ENCODE results near the gene KRT78. TPM values are rescaled to one million over a fixed set of nuclear protein-coding genes. Genes with fewer than 3 reads are reported as not detected.

The KRT78 gene
- total and polyA plus RNA-seq, 8 donors: 0.73 to 98.0 (median 0.76) TPM; not detected in 5

DNA sequence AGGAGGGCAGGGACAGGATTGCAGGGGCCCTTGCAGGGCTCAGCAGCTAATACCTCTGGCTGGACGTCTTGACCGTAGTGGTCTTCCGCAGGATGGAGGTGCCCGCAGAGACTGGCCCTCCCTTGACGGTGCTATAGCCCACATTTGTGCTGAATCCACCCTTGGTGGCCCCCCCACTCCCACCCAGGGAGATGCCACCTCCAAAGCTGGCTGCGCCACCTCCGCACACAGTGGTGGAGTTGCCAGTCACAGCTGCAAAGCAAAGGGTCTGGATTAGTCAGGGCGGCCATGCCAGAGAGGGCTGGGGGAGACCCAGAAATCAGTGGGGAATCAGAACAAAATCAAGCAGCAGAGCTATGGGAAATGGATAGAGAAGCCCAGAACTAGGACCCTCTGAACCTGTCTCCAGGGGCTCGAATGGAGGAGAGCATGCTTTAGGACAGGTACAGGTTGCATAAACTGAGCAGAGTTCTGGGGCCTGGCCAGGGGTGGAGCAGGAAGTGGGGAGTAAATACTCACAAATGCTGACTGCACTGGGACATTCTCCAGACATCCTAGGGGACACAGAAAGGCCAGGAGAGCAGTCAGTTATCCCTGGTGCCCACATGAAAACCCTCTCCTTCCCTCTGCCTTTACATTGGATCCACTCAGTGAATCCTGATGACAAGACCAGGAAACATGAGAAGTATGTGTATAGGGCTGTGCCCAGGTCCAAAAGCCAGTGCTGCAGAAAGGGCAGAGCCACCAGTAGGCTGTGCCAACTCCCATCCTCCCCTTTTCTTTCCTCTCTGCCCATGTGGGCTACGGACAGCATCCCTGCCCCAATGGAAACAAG is 26.8 kb downstream of the KRT78 start:
- intact Hi-C loops (cut with DNase I; ENCODE audit: low total_unique reads): no loop called here
- no peaks in the 10 kb centered on the region for H3K36me3 ChIP-seq
- H3K27me3 ChIP-seq: peaks cover 0 to 40% (median 8%) of the 10 kb centered on the region in 3 donors
- H3K4me3 ChIP-seq: no peak overlapping the region
- 66 to 80% (median 77%) methylated on average over 6 to 10 of the region's 10 CpGs for WGBS, 5 donors
- H3K27ac ChIP-seq: no peak overlapping the region
- no peaks in the 10 kb centered on the region for H3K9me3 ChIP-seq
- DNase-seq: no peak
- no peak for TF ChIP-seq POLR2AphosphoS5 (IDR thresholded peaks at IDR 0.05)
- TF ChIP-seq EP300 (IDR thresholded peaks at IDR 0.05): no peak
- no peak for TF ChIP-seq POLR2A (IDR thresholded peaks at IDR 0.05)
- TF ChIP-seq, protein P1, sequence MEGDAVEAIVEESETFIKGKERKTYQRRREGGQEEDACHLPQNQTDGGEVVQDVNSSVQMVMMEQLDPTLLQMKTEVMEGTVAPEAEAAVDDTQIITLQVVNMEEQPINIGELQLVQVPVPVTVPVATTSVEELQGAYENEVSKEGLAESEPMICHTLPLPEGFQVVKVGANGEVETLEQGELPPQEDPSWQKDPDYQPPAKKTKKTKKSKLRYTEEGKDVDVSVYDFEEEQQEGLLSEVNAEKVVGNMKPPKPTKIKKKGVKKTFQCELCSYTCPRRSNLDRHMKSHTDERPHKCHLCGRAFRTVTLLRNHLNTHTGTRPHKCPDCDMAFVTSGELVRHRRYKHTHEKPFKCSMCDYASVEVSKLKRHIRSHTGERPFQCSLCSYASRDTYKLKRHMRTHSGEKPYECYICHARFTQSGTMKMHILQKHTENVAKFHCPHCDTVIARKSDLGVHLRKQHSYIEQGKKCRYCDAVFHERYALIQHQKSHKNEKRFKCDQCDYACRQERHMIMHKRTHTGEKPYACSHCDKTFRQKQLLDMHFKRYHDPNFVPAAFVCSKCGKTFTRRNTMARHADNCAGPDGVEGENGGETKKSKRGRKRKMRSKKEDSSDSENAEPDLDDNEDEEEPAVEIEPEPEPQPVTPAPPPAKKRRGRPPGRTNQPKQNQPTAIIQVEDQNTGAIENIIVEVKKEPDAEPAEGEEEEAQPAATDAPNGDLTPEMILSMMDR (IDR thresholded peaks at IDR 0.05): no peak
- H3K4me1 ChIP-seq: peaks cover 0 to 10% (median 0%) of the 10 kb centered on the region in 4 donors

DNA sequence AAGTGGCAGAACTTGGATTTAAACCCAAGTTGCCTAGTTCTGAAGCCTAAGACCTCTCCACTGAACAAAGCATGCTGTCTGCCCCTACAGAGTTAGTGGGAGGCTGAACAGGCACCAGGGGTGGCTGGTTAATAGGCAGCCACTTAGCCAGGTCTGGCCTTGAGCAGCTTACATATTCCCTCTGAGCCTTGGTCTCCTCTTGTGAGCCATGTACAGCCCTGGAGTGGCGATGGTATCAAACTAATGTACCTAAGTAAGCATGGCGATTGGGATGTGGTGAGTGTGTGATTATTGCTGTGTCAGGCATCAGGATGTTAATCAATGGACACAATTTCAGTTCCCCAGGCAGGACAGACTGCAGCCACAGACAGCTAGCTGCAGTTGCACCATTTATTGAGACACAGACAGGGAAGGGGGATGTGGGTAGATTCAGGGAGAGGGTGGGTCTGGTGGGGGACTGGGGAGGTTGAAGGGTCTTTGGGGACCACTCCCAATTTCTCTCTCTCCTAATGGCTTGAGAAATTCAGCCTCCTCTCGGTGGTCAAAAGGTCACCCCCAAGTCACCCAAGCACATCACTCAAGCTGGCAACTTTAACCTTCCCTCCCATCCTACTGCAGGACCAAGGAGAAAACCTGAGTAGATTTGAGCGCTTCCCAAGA is 27.6 kb downstream of the KRT78 start:
- Histone ChIP-seq H3K36me3 (no peaks in the 10 kb centered on the region), H3K4me3 (no peak overlapping the region), H3K9me3 (no peaks in the 10 kb centered on the region), H3K27ac (no peak overlapping the region), H3K4me1 (peaks cover 0 to 10% (median 0%) of the 10 kb centered on the region in 4 donors), H3K27me3 (peaks cover 0 to 37% (median 8%) of the 10 kb centered on the region in 3 donors)
- TF ChIP-seq, protein P1 (IDR thresholded peaks at IDR 0.05): no peak
- TF ChIP-seq POLR2A (IDR thresholded peaks at IDR 0.05) (no peak), EP300 (IDR thresholded peaks at IDR 0.05) (no peak)
- intact Hi-C loops (cut with DNase I; ENCODE audit: low total_unique reads): no loop called here
- no peak for DNase-seq
- 78 to 94% (median 92%) methylated on average over 3 to 4 of the region's 4 CpGs for WGBS, 5 donors

DNA sequence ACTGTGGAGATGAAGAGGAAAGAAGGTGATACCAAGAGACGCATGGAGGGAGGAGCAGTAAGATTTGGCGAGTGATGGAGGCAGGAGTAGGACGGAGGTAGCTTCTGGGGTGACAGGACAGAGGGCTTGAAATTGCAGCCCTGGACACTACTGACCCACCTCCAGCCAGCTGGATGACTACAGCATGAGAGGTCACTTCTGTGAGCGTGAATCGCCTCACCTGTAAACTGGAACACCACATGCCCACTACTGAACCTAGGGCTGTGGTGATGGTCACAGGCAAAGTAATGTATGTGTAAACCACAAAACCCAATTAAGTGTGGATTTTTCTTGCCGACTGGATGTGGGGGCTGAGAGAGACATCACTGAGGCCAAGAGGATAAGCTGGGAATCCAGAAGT is 28.3 kb downstream of the KRT78 start:
- no peak for DNase-seq
- 88 to 96% (median 92%) methylated on average over 6 of the region's 6 CpGs for WGBS, 5 donors
- H3K4me1 ChIP-seq: peaks cover 0 to 10% (median 0%) of the 10 kb centered on the region in 4 donors

More for the DNA sequence above, 28.3 kb downstream of the KRT78 start:
- TF ChIP-seq, protein P1 (IDR thresholded peaks at IDR 0.05): no peak
- TF ChIP-seq EP300 (IDR thresholded peaks at IDR 0.05) (no peak), POLR2AphosphoS5 (IDR thresholded peaks at IDR 0.05) (no peak), POLR2A (IDR thresholded peaks at IDR 0.05) (no peak)
- intact Hi-C loops (cut with DNase I; ENCODE audit: low total_unique reads): no loop called here
- no peak overlapping the region for H3K4me3 ChIP-seq
- no peaks in the 10 kb centered on the region for H3K36me3 ChIP-seq
- peaks cover 0 to 35% (median 8%) of the 10 kb centered on the region in 3 donors for H3K27me3 ChIP-seq
- no peaks in the 10 kb centered on the region for H3K9me3 ChIP-seq
- no peak overlapping the region for H3K27ac ChIP-seq

Measured in stomach (tissue), 9 donors.